ENCODE results near the gene PDE2A. TPM values are rescaled to one million over a fixed set of nuclear protein-coding genes. Genes with fewer than 3 reads are reported as not detected.

The PDE2A gene
- total RNA-seq, 1 experiment from 2014 or later = 0.58 TPM

DNA sequence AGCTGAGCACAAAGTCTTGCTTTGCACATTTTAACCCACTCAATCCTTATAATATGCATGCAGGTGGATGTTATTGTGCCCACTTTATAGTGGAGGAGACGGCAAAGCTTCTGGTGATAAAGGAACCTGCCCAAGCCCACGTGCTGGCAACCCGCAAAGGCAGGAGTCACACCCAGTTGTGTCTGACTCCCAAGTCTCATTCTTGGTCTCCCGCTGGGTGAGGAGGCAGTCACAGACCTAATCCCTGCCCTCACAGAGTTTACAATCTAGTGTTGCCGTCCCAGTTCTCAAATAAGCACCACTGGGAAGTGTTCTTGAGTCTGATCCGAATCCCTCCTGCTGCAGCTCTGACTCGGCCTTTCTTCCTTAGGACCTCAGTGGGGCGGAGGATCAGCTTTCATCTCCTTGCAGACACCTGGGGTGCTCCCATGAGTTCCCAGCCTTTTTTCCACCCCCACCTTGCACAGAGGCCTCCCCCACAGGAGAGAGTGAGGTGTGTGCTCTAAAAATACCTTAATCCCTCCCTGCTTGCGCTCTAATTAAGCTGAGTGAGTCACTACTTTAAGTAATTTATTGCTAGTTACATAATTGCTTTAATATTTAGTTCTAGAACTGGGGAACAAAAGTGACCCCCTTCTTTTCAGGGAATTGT is 15.1 kb downstream of the PDE2A start:
- no peak for TF ChIP-seq EZH2 (IDR thresholded peaks at IDR 0.05; ENCODE audit: borderline replicate concordance, low read depth, low read length, poor library complexity, severe bottlenecking)
- TF ChIP-seq, protein P1, sequence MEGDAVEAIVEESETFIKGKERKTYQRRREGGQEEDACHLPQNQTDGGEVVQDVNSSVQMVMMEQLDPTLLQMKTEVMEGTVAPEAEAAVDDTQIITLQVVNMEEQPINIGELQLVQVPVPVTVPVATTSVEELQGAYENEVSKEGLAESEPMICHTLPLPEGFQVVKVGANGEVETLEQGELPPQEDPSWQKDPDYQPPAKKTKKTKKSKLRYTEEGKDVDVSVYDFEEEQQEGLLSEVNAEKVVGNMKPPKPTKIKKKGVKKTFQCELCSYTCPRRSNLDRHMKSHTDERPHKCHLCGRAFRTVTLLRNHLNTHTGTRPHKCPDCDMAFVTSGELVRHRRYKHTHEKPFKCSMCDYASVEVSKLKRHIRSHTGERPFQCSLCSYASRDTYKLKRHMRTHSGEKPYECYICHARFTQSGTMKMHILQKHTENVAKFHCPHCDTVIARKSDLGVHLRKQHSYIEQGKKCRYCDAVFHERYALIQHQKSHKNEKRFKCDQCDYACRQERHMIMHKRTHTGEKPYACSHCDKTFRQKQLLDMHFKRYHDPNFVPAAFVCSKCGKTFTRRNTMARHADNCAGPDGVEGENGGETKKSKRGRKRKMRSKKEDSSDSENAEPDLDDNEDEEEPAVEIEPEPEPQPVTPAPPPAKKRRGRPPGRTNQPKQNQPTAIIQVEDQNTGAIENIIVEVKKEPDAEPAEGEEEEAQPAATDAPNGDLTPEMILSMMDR (conservative IDR thresholded peaks at IDR 0.05; ENCODE audit: low read depth, low read length) = no peak
- Histone ChIP-seq H3K27me3 (replicated peaks; ENCODE audit: insufficient read depth, low read depth, low read length, poor library complexity) (no peaks in the 10 kb centered on the region), H3K27ac (ENCODE audit: low read depth, low read length, poor library complexity, severe bottlenecking) (no peak overlapping the region), H3K4me1 (ENCODE audit: insufficient read depth, low read length, poor library complexity, severe bottlenecking) (no peaks in the 10 kb centered on the region), H3K4me3 (ENCODE audit: low read depth, low read length, poor library complexity, severe bottlenecking) (no peak overlapping the region), H3K36me3 (ENCODE audit: insufficient read depth, low read length, poor library complexity, severe bottlenecking) (no peaks in the 10 kb centered on the region), H3K9me3 (ENCODE audit: low read depth, low read length, poor library complexity, severe bottlenecking) (no peaks in the 10 kb centered on the region)
- no TSS peak for BruUV-seq (replicated peaks)
- ChIA-PET POLR2A (ENCODE audit: low non-redundant PET) (no interaction called here), CTCF (interaction anchor here (0.6 kb wide), 1 partner anchor 86 kb away, joined by 7 read pairs; no protein-coding TSS in a partner anchor)
- no peak for DNase-seq (ENCODE audit: low spot score)
- intact Hi-C loops (cut with micrococcal nuclease; ENCODE audit: unreplicated experiment) = no loop called here

- intact Hi-C loops (cut with micrococcal nuclease; ENCODE audit: unreplicated experiment) = no loop called here
- Histone ChIP-seq H3K9me3 (ENCODE audit: low read depth, low read length, poor library complexity, severe bottlenecking) (no peaks in the 10 kb centered on the region), H3K4me1 (ENCODE audit: insufficient read depth, low read length, poor library complexity, severe bottlenecking) (no peaks in the 10 kb centered on the region), H3K27ac (ENCODE audit: low read depth, low read length, poor library complexity, severe bottlenecking) (no peak overlapping the region), H3K36me3 (ENCODE audit: insufficient read depth, low read length, poor library complexity, severe bottlenecking) (no peaks in the 10 kb centered on the region), H3K27me3 (replicated peaks; ENCODE audit: insufficient read depth, low read depth, low read length, poor library complexity) (no peaks in the 10 kb centered on the region), H3K4me3 (ENCODE audit: low read depth, low read length, poor library complexity, severe bottlenecking) (no peak overlapping the region)
- no peak for DNase-seq (ENCODE audit: low spot score)
- no TSS peak for BruUV-seq (replicated peaks)
- POLR2A ChIA-PET (ENCODE audit: low non-redundant PET) = no interaction called here
- CTCF ChIA-PET = no interaction called here
- no peak for TF ChIP-seq EZH2 (IDR thresholded peaks at IDR 0.05; ENCODE audit: borderline replicate concordance, low read depth, low read length, poor library complexity, severe bottlenecking)
- TF ChIP-seq, protein P1 (conservative IDR thresholded peaks at IDR 0.05; ENCODE audit: low read depth, low read length) = no peak
These were observed 16.7 kb downstream of the PDE2A start for GRCh38 chr11:72657411-72658100.

DNA sequence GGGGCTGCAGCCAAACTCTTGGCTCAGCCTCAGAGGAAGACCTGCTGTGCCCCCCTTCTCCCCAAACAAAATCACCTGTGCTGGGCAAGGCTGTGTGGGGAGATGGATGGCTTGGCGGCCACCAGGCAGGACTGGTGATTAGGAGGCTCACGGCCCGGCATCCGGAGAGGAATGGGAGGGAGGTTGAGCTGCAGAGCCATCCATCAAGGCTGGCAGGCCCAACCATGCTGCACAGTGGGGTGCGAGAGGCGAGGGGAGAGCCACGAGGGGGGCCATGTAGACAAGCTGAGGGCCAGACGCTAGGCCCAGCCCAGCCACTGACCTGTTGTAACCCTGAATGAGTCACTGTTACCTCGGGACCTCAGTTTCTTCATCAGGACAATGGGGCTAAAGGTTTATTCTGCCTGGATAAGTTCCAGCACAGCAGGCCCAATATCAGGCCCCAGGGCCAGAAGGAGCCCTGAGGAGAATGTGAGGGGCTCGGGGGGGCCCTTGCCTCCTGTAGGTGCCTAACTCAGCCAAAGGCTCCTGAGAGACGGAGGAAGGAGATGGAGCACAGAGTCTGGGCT is 18.2 kb downstream of the PDE2A start:
- no peak overlapping the region for H3K27ac ChIP-seq (ENCODE audit: low read depth, low read length, poor library complexity, severe bottlenecking)
- H3K9me3 ChIP-seq (ENCODE audit: low read depth, low read length, poor library complexity, severe bottlenecking) = no peaks in the 10 kb centered on the region
- TF ChIP-seq EZH2 (IDR thresholded peaks at IDR 0.05; ENCODE audit: borderline replicate concordance, low read depth, low read length, poor library complexity, severe bottlenecking) = no peak
- TF ChIP-seq, protein P1 (conservative IDR thresholded peaks at IDR 0.05; ENCODE audit: low read depth, low read length) = no peak
- intact Hi-C loops (cut with micrococcal nuclease; ENCODE audit: unreplicated experiment) = no loop called here
- no peaks in the 10 kb centered on the region for H3K27me3 ChIP-seq (replicated peaks; ENCODE audit: insufficient read depth, low read depth, low read length, poor library complexity)
- H3K4me3 ChIP-seq (ENCODE audit: low read depth, low read length, poor library complexity, severe bottlenecking) = no peak overlapping the region
- H3K36me3 ChIP-seq (ENCODE audit: insufficient read depth, low read length, poor library complexity, severe bottlenecking) = no peaks in the 10 kb centered on the region
- DNase-seq (ENCODE audit: low spot score) = no peak
- H3K4me1 ChIP-seq (ENCODE audit: insufficient read depth, low read length, poor library complexity, severe bottlenecking) = no peaks in the 10 kb centered on the region
- no TSS peak for BruUV-seq (replicated peaks)
- ChIA-PET POLR2A (ENCODE audit: low non-redundant PET) (interaction anchor here (0.6 kb wide), 1 partner anchor 93 kb away, joined by 3 read pairs; no protein-coding TSS in a partner anchor), CTCF (no interaction called here)
